SK-N-SH treated with all-trans-retinoic acid at 6 μM for 48 hours (cell line): ENCODE data around the gene ITM2C.

ENCODE experiments used
- ATAC-seq: fragments of 200-7000 bp; cut with Tn5 transposase; 3 replicates; pipeline ENCODE4 v1.9.1; 2020; ENCODE audit warnings: mild to moderate bottlenecking, moderate library complexity
- BACH2 ChIP-seq: fragments of 250-450 bp; sonication (Bioruptor Pico); IDR thresholded peaks from 2 replicates; pipeline ENCODE4 v1.9.0; 2021; ENCODE audit warnings: mild to moderate bottlenecking, borderline replicate concordance
- CSDC2 ChIP-seq: fragments of 250-450 bp; sonication (Bioruptor Pico); IDR thresholded peaks from 2 replicates; pipeline ENCODE4 v1.5.0; 2020; ENCODE audit warnings: mild to moderate bottlenecking, moderate library complexity
- ESRRG ChIP-seq: fragments of 250-450 bp; sonication (Bioruptor Pico); IDR thresholded peaks from 2 replicates; pipeline ENCODE4 v1.6.1; 2021; ENCODE audit warnings: mild to moderate bottlenecking
- ISL1 ChIP-seq: fragments of 250-450 bp; sonication (Bioruptor Pico); IDR thresholded peaks from 2 replicates; pipeline ENCODE4 v2.1.2; 2022; ENCODE audit warnings: mild to moderate bottlenecking, moderate library complexity
- OSR1 ChIP-seq: fragments of 250-450 bp; sonication (Bioruptor Pico); IDR thresholded peaks from 2 replicates; pipeline ENCODE4 v1.8.0; 2022; ENCODE audit warnings: moderate library complexity, mild to moderate bottlenecking, inconsistent platforms
- POU6F1 ChIP-seq: fragments of 250-450 bp; sonication (Bioruptor Pico); IDR thresholded peaks from 2 replicates; pipeline ENCODE4 v1.8.0; 2021; ENCODE audit warnings: low read depth, mild to moderate bottlenecking, moderate library complexity, borderline replicate concordance
- PPARA ChIP-seq: fragments of 250-450 bp; sonication (Bioruptor Pico); IDR thresholded peaks from 2 replicates; pipeline ENCODE4 v1.5.0; 2020; ENCODE audit warnings: mild to moderate bottlenecking, borderline replicate concordance
- SNAI2 ChIP-seq: fragments of 250-450 bp; sonication (Bioruptor Pico); IDR thresholded peaks from 2 replicates; pipeline ENCODE4 v1.5.0; 2020; ENCODE audit warnings: mild to moderate bottlenecking, moderate library complexity
- TCF4 ChIP-seq: fragments of 250-450 bp; sonication (Bioruptor Pico); IDR thresholded peaks from 2 replicates; pipeline ENCODE4 v1.8.0; 2021; ENCODE audit warnings: mild to moderate bottlenecking, moderate library complexity, borderline replicate concordance
- ZC3H10 ChIP-seq: fragments of 250-450 bp; sonication (Bioruptor Pico); IDR thresholded peaks from 2 replicates; pipeline ENCODE4 v1.5.1; 2021; ENCODE audit warnings: mild to moderate bottlenecking, moderate library complexity
- ZFP3 ChIP-seq: fragments of 250-450 bp; sonication (Bioruptor Pico); IDR thresholded peaks from 2 replicates; pipeline ENCODE4 v1.5.0; 2020; ENCODE audit warnings: mild to moderate bottlenecking, moderate library complexity
- ZNF565 ChIP-seq: fragments of 450-650 bp; formaldehyde crosslinking; conservative IDR thresholded peaks from 2 replicates; pipeline ENCODE4 v1.5.0; 2020; ENCODE audit warnings: low read depth, mild to moderate bottlenecking, moderate library complexity
- ZNF70 ChIP-seq: fragments of 450-650 bp; formaldehyde crosslinking; IDR thresholded peaks from 2 replicates; pipeline ENCODE4 v1.5.0; 2020; ENCODE audit warnings: mild to moderate bottlenecking, moderate library complexity
- ZNF8 ChIP-seq: fragments of 450-650 bp; formaldehyde crosslinking; IDR thresholded peaks from 2 replicates; pipeline ENCODE4 v1.5.0; 2020; ENCODE audit warnings: mild to moderate bottlenecking, moderate library complexity
- TF ChIP-seq, protein P1 (sequence below): fragments of 250-450 bp; sonication (Bioruptor Pico); IDR thresholded peaks from 2 replicates; pipeline ENCODE4 v1.8.0; 2020; ENCODE audit warnings: mild to moderate bottlenecking, moderate library complexity, borderline replicate concordance
- TF ChIP-seq, protein P2 (sequence below): fragments of 250-450 bp; sonication (Bioruptor Pico); IDR thresholded peaks from 2 replicates; pipeline ENCODE4 v1.5.0; 2020; ENCODE audit warnings: mild to moderate bottlenecking, moderate library complexity

ITM2C gene

GRCh38 chr2:230895536-230896345 lies 31.0 kb downstream of the ITM2C start (continued):
- TF ChIP-seq ZNF565 (CRISPR knock-in tag) (no peak), POU6F1 (CRISPR knock-in tag) (no peak)

DNA sequence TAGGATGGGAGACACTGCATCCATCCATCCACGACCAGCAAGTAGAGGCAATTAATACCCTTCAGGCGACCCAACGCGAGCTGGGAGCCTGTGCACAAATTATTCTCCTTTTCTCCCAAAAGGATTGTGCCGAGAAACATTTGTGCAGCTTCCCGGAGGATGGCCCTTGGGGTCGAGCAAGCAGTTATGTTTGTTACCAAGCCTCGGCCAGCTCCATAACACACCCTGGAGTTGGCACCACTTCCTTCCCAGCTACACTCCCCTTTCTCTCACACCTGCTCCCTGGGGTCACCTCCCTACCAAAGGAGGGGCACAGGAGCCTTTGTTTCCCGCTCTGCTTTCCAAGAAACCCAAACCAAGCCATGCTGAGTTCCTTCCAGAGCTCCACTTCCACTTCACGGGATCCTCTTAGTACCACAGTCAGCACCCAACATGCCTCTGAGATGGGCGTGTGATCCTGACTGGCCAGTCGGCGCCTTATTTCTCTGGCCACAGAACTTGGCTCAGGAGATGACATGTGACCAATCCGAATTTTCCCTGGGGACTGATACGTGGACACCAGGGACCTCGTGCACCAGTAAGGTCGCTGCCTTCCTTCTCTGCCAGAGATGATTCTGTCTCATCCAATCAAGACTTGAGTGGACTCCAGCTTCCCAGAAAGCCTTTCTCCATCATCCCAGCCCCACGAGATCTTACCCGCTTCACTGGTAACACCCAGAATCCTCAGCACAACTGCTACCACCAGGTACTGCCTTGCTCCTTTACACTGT lies 31.8 kb downstream of the ITM2C start:
- TF ChIP-seq BACH2 (CRISPR knock-in tag) (no peak), ISL1 (CRISPR knock-in tag) (no peak), ZFP3 (CRISPR knock-in tag) (no peak), ZNF70 (CRISPR knock-in tag) (no peak), SNAI2 (CRISPR knock-in tag) (no peak), ZNF565 (CRISPR knock-in tag) (no peak), POU6F1 (CRISPR knock-in tag) (no peak), PPARA (CRISPR knock-in tag) (no peak), OSR1 (no peak), ESRRG (CRISPR knock-in tag) (no peak)
- TF ChIP-seq, protein P1, sequence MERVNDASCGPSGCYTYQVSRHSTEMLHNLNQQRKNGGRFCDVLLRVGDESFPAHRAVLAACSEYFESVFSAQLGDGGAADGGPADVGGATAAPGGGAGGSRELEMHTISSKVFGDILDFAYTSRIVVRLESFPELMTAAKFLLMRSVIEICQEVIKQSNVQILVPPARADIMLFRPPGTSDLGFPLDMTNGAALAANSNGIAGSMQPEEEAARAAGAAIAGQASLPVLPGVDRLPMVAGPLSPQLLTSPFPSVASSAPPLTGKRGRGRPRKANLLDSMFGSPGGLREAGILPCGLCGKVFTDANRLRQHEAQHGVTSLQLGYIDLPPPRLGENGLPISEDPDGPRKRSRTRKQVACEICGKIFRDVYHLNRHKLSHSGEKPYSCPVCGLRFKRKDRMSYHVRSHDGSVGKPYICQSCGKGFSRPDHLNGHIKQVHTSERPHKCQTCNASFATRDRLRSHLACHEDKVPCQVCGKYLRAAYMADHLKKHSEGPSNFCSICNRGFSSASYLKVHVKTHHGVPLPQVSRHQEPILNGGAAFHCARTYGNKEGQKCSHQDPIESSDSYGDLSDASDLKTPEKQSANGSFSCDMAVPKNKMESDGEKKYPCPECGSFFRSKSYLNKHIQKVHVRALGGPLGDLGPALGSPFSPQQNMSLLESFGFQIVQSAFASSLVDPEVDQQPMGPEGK (CRISPR knock-in tag), result no peak
- TF ChIP-seq, protein P2, sequence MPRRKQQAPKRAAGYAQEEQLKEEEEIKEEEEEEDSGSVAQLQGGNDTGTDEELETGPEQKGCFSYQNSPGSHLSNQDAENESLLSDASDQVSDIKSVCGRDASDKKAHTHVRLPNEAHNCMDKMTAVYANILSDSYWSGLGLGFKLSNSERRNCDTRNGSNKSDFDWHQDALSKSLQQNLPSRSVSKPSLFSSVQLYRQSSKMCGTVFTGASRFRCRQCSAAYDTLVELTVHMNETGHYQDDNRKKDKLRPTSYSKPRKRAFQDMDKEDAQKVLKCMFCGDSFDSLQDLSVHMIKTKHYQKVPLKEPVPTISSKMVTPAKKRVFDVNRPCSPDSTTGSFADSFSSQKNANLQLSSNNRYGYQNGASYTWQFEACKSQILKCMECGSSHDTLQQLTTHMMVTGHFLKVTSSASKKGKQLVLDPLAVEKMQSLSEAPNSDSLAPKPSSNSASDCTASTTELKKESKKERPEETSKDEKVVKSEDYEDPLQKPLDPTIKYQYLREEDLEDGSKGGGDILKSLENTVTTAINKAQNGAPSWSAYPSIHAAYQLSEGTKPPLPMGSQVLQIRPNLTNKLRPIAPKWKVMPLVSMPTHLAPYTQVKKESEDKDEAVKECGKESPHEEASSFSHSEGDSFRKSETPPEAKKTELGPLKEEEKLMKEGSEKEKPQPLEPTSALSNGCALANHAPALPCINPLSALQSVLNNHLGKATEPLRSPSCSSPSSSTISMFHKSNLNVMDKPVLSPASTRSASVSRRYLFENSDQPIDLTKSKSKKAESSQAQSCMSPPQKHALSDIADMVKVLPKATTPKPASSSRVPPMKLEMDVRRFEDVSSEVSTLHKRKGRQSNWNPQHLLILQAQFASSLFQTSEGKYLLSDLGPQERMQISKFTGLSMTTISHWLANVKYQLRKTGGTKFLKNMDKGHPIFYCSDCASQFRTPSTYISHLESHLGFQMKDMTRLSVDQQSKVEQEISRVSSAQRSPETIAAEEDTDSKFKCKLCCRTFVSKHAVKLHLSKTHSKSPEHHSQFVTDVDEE, result no peak
- TF ChIP-seq, all 23 proteins: peak for 0

DNA sequence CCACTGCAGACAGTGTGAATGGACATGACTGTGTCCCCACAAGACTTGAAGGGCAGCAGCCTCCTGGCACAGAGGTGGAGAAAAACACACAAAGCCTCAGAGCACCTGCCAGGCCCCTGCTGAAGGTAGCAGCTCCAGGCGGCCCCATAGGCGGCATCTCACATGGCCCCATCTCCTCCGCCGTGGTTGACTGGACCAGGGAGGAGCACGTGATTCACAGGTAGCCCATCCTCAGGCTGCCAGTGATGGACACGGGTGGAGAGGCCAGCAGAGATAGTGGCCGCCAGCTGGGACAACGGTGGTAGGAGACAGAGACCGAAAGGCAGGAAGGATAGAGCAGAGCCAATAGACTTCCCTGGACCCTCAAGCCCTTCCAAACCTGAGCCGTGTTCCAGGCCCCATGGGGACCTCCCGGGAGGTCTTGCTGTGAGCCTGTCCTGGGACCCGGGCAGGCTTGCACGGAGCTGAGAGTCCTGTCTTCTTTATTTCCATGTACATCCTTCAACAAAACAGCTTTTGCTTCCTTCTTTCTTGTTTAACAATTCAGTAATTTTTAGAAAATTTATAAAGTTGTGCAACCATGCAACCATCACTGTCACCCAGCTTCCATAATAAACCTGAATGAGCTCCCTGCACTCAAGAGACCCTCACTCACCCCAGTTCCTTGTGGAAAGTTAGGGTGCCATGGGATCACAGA lies 33.4 kb downstream of the ITM2C start:
- TF ChIP-seq ZC3H10 (CRISPR knock-in tag) (no peak), SNAI2 (CRISPR knock-in tag) (no peak), CSDC2 (CRISPR knock-in tag) (no peak), BACH2 (CRISPR knock-in tag) (no peak), TCF4 (CRISPR knock-in tag) (no peak), ZFP3 (CRISPR knock-in tag) (no peak), ZNF565 (CRISPR knock-in tag) (no peak), ZNF70 (CRISPR knock-in tag) (no peak), OSR1 (no peak), ZNF8 (CRISPR knock-in tag) (no peak), ESRRG (CRISPR knock-in tag) (no peak), POU6F1 (CRISPR knock-in tag) (no peak)
- TF ChIP-seq, protein P1 (CRISPR knock-in tag), result no peak
- TF ChIP-seq, protein P2, result no peak
- ATAC-seq, result no peak

More for the DNA sequence above, 31.8 kb downstream of the ITM2C start:
- ATAC-seq, result no peak
